Suprapubic skin (tissue), 4 donors: ENCODE data around the gene UVRAG. TPM values are rescaled to one million over a fixed set of nuclear protein-coding genes. Genes with fewer than 3 reads are reported as not detected.

Source experiments
- DNase-seq, 2 donors: peaks; one replicate each; pipeline ENCODE4 v3.0.0-alpha.2; 2019; ENCODE audit warnings: low spot score in 2 of 2
- H3K27ac ChIP-seq: fragments of 200-600 bp; sonication (generic); one replicate; pipeline ENCODE4 v1.5.1; 2019
- H3K27me3 ChIP-seq: fragments of 200-600 bp; sonication (generic); one replicate; pipeline ENCODE4 v1.5.1; 2019
- H3K36me3 ChIP-seq: fragments of 200-600 bp; sonication (generic); one replicate; pipeline ENCODE4 v1.5.1; 2019
- H3K4me1 ChIP-seq: fragments of 200-600 bp; sonication (generic); one replicate; pipeline ENCODE4 v1.5.1; 2019
- H3K4me3 ChIP-seq: fragments of 200-600 bp; sonication (generic); one replicate; pipeline ENCODE4 v1.5.1; 2019; ENCODE audit warnings: mild to moderate bottlenecking
- H3K9me3 ChIP-seq: fragments of 200-600 bp; sonication (generic); one replicate; pipeline ENCODE4 v1.5.1; 2019
- EP300 ChIP-seq: sonication (generic); formaldehyde crosslinking; IDR thresholded peaks from one replicate; pipeline ENCODE4 v1.6.1; 2017; ENCODE audit warnings: antibody characterized with exemption
- POLR2A ChIP-seq, 2 donors: fragments of 450-650 bp; IDR thresholded peaks; one replicate each; pipeline ENCODE4 v1.6.1; 2017; ENCODE audit warnings: antibody characterized with exemption in 2 of 2, mild to moderate bottlenecking in 2 of 2, moderate library complexity in 2 of 2
- POLR2AphosphoS5 ChIP-seq, 3 donors: sonication (generic); formaldehyde crosslinking; IDR thresholded peaks; one replicate each; pipeline ENCODE4 v1.6.1; 2017; ENCODE audit warnings: antibody characterized with exemption in 3 of 3
- WGBS: methylation state at CpG from one replicate; pipeline ENCODE4 v1.1.5; 2018; 5-methylcytosine and 5-hydroxymethylcytosine counted together
- total RNA-seq, 4 donors: library from RNA; depleted of rRNA; stranded (reverse); fragments of >200 nt; gene quantifications; one replicate each; pipeline ENCODE4 v1.1.0, GENCODE V29; 2016
- TF ChIP-seq, protein P1 (sequence below), 2 donors: fragments of 200-600 bp in 1 of 2; fragments of 450-650 bp in 1 of 2; sonication (generic) in 1 of 2; IDR thresholded peaks; one replicate each; pipeline ENCODE4 v1.5.1; 2016 to 2019; ENCODE audit warnings: antibody characterized with exemption in 2 of 2, mild to moderate bottlenecking in 1 of 2, moderate library complexity in 1 of 2

The UVRAG gene
- total RNA-seq, 4 donors from 2014 or later: 17.5 to 30.0 (median 22.1) TPM

DNA sequence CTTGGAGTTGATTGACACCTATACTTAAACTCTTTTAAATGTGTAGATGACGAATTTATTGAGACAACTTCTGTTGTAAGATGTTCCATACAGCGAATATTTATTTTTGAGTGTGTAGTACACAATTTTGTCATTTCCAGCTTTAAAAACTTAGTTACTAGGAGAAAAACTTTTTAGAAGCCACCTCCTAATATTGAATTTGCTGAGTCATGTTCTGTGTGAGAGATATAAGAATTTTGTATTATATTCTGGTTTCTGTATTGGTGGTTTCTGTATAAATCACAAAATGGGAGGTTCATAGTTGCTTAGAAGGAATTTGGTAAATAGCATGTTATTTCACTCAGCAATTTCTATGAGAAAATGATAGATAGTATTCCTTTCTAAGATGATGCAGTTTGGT, 220.0 kb downstream of the UVRAG start:
- Histone ChIP-seq H3K36me3 (no peaks in the 10 kb centered on the region), H3K27me3 (no peaks in the 10 kb centered on the region), H3K27ac (no peak overlapping the region), H3K4me1 (peaks cover 2% of the 10 kb centered on the region), H3K4me3 (no peak overlapping the region), H3K9me3 (no peaks in the 10 kb centered on the region)
- TF ChIP-seq POLR2AphosphoS5 (IDR thresholded peaks at IDR 0.05) (no peak), EP300 (no peak), POLR2A (IDR thresholded peaks at IDR 0.05) (no peak)
- TF ChIP-seq, protein P1, sequence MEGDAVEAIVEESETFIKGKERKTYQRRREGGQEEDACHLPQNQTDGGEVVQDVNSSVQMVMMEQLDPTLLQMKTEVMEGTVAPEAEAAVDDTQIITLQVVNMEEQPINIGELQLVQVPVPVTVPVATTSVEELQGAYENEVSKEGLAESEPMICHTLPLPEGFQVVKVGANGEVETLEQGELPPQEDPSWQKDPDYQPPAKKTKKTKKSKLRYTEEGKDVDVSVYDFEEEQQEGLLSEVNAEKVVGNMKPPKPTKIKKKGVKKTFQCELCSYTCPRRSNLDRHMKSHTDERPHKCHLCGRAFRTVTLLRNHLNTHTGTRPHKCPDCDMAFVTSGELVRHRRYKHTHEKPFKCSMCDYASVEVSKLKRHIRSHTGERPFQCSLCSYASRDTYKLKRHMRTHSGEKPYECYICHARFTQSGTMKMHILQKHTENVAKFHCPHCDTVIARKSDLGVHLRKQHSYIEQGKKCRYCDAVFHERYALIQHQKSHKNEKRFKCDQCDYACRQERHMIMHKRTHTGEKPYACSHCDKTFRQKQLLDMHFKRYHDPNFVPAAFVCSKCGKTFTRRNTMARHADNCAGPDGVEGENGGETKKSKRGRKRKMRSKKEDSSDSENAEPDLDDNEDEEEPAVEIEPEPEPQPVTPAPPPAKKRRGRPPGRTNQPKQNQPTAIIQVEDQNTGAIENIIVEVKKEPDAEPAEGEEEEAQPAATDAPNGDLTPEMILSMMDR (IDR thresholded peaks at IDR 0.05): no peak
- 100% methylated on average over 2 of the region's 2 CpGs for WGBS
- DNase-seq: no peak

DNA sequence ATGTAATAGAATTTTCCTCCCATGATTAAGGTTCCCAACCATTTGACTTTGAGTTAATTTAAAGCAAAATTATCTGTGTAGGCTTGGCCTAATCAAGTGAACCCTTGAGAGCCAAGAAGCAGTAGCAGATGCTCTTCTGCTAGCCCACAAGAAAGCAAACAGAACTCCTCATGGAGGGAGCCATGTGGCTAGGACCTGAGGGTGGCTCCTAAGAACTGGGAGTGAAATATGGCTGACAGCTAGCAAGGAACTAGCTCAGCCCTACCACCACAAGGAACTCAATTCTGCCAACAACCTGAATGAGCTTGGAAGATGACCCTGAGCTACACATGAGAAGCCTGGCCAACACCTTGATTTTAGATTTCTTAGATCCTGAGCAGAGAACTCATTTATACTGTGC, 223.6 kb downstream of the UVRAG start:
- Histone ChIP-seq H3K9me3 (no peaks in the 10 kb centered on the region), H3K27ac (no peak overlapping the region), H3K4me3 (no peak overlapping the region), H3K4me1 (no peaks in the 10 kb centered on the region), H3K27me3 (no peaks in the 10 kb centered on the region), H3K36me3 (no peaks in the 10 kb centered on the region)
- TF ChIP-seq, protein P1 (IDR thresholded peaks at IDR 0.05): no peak
- TF ChIP-seq POLR2A (IDR thresholded peaks at IDR 0.05) (no peak), POLR2AphosphoS5 (IDR thresholded peaks at IDR 0.05) (no peak), EP300 (no peak)
- no peak for DNase-seq

DNA sequence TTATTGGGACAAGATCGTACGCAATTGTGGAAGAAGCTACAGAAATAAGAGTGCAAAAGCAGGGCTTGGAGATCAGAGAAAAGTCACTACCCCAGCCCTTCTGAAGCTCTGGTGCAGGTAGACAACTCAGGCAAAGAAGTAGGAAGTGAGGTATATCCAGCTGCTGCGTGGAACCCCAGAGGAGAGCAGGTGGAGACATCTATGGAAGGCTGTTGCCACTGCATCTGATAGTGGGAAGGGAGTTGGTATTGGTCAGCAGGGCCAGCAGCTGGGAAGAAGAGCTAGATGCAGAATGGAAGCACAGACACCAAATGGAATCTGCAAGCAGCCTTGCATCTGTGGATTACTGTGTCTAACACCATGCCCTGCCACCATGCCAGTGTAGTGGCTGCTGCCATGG, 226.2 kb downstream of the UVRAG start:
- TF ChIP-seq, protein P1 (IDR thresholded peaks at IDR 0.05): no peak
- TF ChIP-seq EP300: no peak
- no peak for TF ChIP-seq POLR2AphosphoS5 (IDR thresholded peaks at IDR 0.05)
- TF ChIP-seq POLR2A (IDR thresholded peaks at IDR 0.05): no peak
- no peak overlapping the region for H3K27ac ChIP-seq
- DNase-seq: no peak
- no peaks in the 10 kb centered on the region for H3K36me3 ChIP-seq
- no peak overlapping the region for H3K4me3 ChIP-seq
- no peaks in the 10 kb centered on the region for H3K9me3 ChIP-seq
- no peaks in the 10 kb centered on the region for H3K27me3 ChIP-seq
- 92% methylated on average over 3 of the region's 3 CpGs for WGBS
- no peaks in the 10 kb centered on the region for H3K4me1 ChIP-seq

DNA sequence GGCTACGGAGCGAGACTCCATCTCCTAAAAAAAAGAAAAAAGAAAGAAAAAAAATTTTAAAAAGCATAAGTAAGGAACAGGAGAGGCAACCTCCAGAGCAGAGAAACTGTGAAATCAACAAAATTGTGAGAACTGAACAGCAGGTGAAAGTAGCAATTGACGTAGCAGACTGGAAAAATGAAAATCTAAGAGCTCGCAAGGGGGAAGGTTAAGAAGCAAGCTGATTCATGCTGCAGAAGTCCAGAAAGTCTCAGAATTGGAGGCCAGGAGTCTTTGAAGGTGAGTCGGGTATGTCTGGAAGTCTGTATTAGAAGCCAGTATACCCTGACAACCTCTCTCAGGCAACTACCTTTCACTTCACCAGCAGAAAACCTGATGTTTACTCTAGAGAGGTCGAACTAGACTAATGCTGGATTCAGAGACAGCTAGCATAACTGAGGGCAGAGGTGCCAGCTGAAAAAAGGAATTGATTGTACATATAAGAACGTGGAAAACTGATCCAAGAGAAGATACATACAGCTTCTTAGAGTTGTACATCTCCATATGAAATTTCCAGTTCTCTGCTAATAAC, 229.8 kb downstream of the UVRAG start:
- no peaks in the 10 kb centered on the region for H3K9me3 ChIP-seq
- H3K36me3 ChIP-seq: no peaks in the 10 kb centered on the region
- DNase-seq: no peak
- H3K4me3 ChIP-seq: no peak overlapping the region
- H3K27ac ChIP-seq: no peak overlapping the region
- no peaks in the 10 kb centered on the region for H3K4me1 ChIP-seq
- TF ChIP-seq POLR2AphosphoS5 (IDR thresholded peaks at IDR 0.05) (no peak), POLR2A (IDR thresholded peaks at IDR 0.05) (no peak), EP300 (no peak)
- WGBS: 97% methylated on average over 7 of the region's 7 CpGs
- H3K27me3 ChIP-seq: no peaks in the 10 kb centered on the region

DNA sequence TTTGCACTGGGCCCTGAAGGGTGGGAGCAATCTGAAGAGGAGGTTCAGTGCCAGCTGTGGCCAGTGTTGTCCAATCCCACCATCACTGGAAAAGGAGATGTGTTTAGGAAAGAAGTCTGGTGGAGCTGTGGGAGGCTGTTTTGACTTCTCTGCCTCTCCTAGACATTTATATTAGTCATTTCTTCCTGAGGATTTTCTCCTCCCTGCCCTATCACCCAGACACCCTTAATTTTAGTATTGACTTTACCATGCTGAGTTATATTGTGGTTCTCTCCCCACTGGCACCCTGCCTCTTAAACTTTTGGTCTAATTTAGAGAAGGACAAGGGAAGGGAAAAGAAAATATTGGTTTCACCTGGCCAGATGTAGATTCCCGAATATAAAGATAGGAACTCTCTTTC, 232.2 kb downstream of the UVRAG start:
- H3K36me3 ChIP-seq: no peaks in the 10 kb centered on the region
- TF ChIP-seq POLR2AphosphoS5 (IDR thresholded peaks at IDR 0.05) (no peak), EP300 (no peak), POLR2A (IDR thresholded peaks at IDR 0.05) (no peak)
- TF ChIP-seq, protein P1 (IDR thresholded peaks at IDR 0.05): no peak

DNA sequence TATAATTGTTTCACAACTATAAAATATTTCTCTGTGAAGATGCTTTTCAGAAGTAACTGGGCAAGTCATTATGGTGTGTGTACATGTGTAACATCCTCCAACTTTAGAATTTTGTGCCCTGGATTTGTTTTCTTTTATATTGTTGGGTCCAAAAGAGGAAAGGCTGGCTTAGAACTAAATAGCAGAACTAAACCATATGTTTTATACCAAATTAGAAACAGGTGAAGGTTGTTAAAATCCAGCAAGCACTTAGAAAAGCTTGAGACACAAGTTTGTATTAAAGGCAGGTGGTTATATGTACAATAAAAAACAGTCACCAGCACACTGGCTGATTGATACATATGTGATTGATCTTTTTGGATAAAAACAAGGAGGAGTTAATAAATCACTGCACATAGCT, 232.8 kb downstream of the UVRAG start:
- DNase-seq: no peak
- H3K4me3 ChIP-seq: no peak overlapping the region
- no peaks in the 10 kb centered on the region for H3K4me1 ChIP-seq
- no peaks in the 10 kb centered on the region for H3K9me3 ChIP-seq
- no peaks in the 10 kb centered on the region for H3K36me3 ChIP-seq
- TF ChIP-seq POLR2AphosphoS5 (IDR thresholded peaks at IDR 0.05) (no peak), EP300 (no peak), POLR2A (IDR thresholded peaks at IDR 0.05) (no peak)
- TF ChIP-seq, protein P1 (IDR thresholded peaks at IDR 0.05): no peak
- no peaks in the 10 kb centered on the region for H3K27me3 ChIP-seq
- no peak overlapping the region for H3K27ac ChIP-seq

More for the DNA sequence above, 232.2 kb downstream of the UVRAG start:
- no peak overlapping the region for H3K4me3 ChIP-seq
- no peak for DNase-seq
- no peaks in the 10 kb centered on the region for H3K4me1 ChIP-seq
- no peak overlapping the region for H3K27ac ChIP-seq
- H3K27me3 ChIP-seq: no peaks in the 10 kb centered on the region
- WGBS: 81% methylated on average over 1 of the region's 1 CpG
- H3K9me3 ChIP-seq: no peaks in the 10 kb centered on the region
